ENCODE results near the gene MTFR2. TPM values are rescaled to one million over a fixed set of nuclear protein-coding genes. Genes with fewer than 3 reads are reported as not detected.

Gene MTFR2
- total and polyA plus RNA-seq, 2 of the 13 experiments (the other 11 are each of a cell fraction or from before 2014, with no cell fraction given): 6.7 to 10.7 TPM

DNA sequence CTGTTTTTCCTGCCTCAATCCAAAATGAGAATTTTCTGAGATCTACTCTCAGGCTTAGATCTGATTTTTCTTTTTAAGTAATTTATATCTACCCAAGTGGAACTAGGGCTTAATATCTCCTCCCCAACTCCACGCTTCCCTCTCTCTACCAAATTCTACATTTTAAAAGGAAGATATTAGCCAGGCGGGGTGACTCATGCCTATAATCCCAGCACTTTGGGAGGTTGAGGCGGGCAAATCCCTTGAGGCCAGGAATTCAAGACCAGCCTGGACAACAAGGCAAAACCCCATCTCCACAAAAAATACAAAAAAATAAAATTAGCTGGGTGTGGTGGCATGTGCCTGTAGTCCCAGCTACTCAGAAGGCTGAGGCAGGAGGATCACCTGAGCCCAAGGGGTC, 61.0 kb downstream of the MTFR2 start:
- H3K36me3 ChIP-seq (replicated peaks in 1 of 2; ENCODE audit: control insufficient read depth in 1 of 2, insufficient read depth in 2 of 2, low read length in 2 of 2): no peaks in the 10 kb centered on the region
- H3K4me1 ChIP-seq (ENCODE audit: insufficient read depth, low read length): no peaks in the 10 kb centered on the region
- ATAC-seq (no peak), FAIRE-seq (no peak), DNase-seq (ENCODE audit: low spot score) (no peak)
- WGBS (ENCODE audit: low lambda C conversion rate): 39% methylated on average over 3 of the region's 3 CpGs
- no peak overlapping the region for H3K27ac ChIP-seq (ENCODE audit: extremely low read length, insufficient read depth, low read length)
- no peaks in the 10 kb centered on the region for H4K20me1 ChIP-seq (ENCODE audit: insufficient read depth, low read length)
- H3K9ac ChIP-seq (ENCODE audit: insufficient read depth, low read depth, low read length): no peak overlapping the region
- no peaks in the 10 kb centered on the region for H3K79me2 ChIP-seq (ENCODE audit: insufficient read depth, low read length)
- intact Hi-C loops (cut with micrococcal nuclease; ENCODE audit: unreplicated experiment): no loop called here
- in situ Hi-C loops (cut with HindIII; ENCODE audit: extremely low pct_ligation_motif_present, low pct_unique_long_range_greater_than_20kb): no loop called here
- ChIA-PET POLR2A (no interaction called here), CTCF (ENCODE audit: low intra/inter-chr PET ratio, low total read pairs) (no interaction called here)
- H3K4me3 ChIP-seq (replicated peaks in 1 of 3; ENCODE audit: insufficient read depth in 1 of 3, low read depth in 2 of 3, low read length in 3 of 3): no peak overlapping the region
- no peaks in the 10 kb centered on the region for H3K27me3 ChIP-seq (ENCODE audit: control insufficient read depth in 1 of 2, insufficient read depth in 2 of 2, low read length in 2 of 2)
- BruUV-seq (replicated peaks): no TSS peak
- no peak overlapping the region for H2AFZ ChIP-seq (ENCODE audit: low read length)
- H3K9me3 ChIP-seq (ENCODE audit: low read length): no peaks in the 10 kb centered on the region
- no peak for TF ChIP-seq TBX2 (CRISPR knock-in tag; IDR thresholded peaks at IDR 0.05; ENCODE audit: borderline replicate concordance)
- TF ChIP-seq, protein P1, sequence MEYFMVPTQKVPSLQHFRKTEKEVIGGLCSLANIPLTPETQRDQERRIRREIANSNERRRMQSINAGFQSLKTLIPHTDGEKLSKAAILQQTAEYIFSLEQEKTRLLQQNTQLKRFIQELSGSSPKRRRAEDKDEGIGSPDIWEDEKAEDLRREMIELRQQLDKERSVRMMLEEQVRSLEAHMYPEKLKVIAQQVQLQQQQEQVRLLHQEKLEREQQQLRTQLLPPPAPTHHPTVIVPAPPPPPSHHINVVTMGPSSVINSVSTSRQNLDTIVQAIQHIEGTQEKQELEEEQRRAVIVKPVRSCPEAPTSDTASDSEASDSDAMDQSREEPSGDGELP (IDR thresholded peaks at IDR 0.05; ENCODE audit: borderline replicate concordance, low read depth): no peak
- TF ChIP-seq ZNF557 (CRISPR knock-in tag; IDR thresholded peaks at IDR 0.05): no peak
- no peak for TF ChIP-seq SIX1 (CRISPR knock-in tag; IDR thresholded peaks at IDR 0.05; ENCODE audit: borderline replicate concordance)
- no peak for TF ChIP-seq ZNF607 (CRISPR knock-in tag; IDR thresholded peaks at IDR 0.05; ENCODE audit: borderline replicate concordance)
- no peak for TF ChIP-seq ZSCAN30 (CRISPR knock-in tag; IDR thresholded peaks at IDR 0.05)
- TF ChIP-seq, protein P2, sequence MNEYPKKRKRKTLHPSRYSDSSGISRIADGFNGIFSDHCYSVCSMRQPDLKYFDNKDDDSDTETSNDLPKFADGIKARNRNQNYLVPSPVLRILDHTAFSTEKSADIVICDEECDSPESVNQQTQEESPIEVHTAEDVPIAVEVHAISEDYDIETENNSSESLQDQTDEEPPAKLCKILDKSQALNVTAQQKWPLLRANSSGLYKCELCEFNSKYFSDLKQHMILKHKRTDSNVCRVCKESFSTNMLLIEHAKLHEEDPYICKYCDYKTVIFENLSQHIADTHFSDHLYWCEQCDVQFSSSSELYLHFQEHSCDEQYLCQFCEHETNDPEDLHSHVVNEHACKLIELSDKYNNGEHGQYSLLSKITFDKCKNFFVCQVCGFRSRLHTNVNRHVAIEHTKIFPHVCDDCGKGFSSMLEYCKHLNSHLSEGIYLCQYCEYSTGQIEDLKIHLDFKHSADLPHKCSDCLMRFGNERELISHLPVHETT (CRISPR knock-in tag; conservative IDR thresholded peaks at IDR 0.05): no peak
- TF ChIP-seq ARHGAP35 (CRISPR knock-in tag; IDR thresholded peaks at IDR 0.05; ENCODE audit: borderline replicate concordance): no peak
- TF ChIP-seq GZF1 (CRISPR knock-in tag; IDR thresholded peaks at IDR 0.05): no peak
- TF ChIP-seq ZNF326 (CRISPR knock-in tag; IDR thresholded peaks at IDR 0.05; ENCODE audit: borderline replicate concordance): no peak
- no peak for TF ChIP-seq ZNF432 (CRISPR knock-in tag; IDR thresholded peaks at IDR 0.05; ENCODE audit: borderline replicate concordance)
- TF ChIP-seq, protein P3, sequence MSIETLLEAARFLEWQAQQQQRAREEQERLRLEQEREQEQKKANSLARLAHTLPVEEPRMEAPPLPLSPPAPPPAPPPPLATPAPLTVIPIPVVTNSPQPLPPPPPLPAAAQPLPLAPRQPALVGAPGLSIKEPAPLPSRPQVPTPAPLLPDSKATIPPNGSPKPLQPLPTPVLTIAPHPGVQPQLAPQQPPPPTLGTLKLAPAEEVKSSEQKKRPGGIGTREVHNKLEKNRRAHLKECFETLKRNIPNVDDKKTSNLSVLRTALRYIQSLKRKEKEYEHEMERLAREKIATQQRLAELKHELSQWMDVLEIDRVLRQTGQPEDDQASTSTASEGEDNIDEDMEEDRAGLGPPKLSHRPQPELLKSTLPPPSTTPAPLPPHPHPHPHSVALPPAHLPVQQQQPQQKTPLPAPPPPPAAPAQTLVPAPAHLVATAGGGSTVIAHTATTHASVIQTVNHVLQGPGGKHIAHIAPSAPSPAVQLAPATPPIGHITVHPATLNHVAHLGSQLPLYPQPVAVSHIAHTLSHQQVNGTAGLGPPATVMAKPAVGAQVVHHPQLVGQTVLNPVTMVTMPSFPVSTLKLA (IDR thresholded peaks at IDR 0.05): no peak
- TF ChIP-seq, protein P4, sequence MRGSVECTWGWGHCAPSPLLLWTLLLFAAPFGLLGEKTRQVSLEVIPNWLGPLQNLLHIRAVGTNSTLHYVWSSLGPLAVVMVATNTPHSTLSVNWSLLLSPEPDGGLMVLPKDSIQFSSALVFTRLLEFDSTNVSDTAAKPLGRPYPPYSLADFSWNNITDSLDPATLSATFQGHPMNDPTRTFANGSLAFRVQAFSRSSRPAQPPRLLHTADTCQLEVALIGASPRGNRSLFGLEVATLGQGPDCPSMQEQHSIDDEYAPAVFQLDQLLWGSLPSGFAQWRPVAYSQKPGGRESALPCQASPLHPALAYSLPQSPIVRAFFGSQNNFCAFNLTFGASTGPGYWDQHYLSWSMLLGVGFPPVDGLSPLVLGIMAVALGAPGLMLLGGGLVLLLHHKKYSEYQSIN (CRISPR knock-in tag; IDR thresholded peaks at IDR 0.05; ENCODE audit: borderline replicate concordance): no peak
- TF ChIP-seq, protein P5, sequence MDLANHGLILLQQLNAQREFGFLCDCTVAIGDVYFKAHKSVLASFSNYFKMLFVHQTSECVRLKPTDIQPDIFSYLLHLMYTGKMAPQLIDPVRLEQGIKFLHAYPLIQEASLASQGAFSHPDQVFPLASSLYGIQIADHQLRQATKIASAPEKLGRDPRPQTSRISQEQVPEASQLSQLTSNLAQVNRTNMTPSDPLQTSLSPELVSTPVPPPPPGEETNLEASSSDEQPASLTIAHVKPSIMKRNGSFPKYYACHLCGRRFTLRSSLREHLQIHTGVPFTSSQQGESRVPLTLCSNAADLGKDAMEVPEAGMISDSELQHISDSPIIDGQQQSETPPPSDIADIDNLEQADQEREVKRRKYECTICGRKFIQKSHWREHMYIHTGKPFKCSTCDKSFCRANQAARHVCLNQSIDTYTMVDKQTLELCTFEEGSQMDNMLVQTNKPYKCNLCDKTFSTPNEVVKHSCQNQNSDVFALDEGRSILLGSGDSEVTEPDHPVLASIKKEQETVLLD (CRISPR knock-in tag; IDR thresholded peaks at IDR 0.05; ENCODE audit: low read depth): no peak
- H3K4me2 ChIP-seq (ENCODE audit: low read depth, low read length): no peak overlapping the region

Measured in HepG2 (cell line).